Measurements from ENCODE around the gene RABL3.
"Not testable (repeated sequence)": the region's sequence is repeated elsewhere in the genome, so short reads cannot be mapped to it uniquely, and the experiment has no call there.

The RABL3 gene

GRCh38 chr3:120648290-120648689 is 94.0 kb downstream of the RABL3 start:
- no peak for DNase-seq (ENCODE audit: low read depth in 1 of 2, low spot score in 1 of 2)

- no peak for DNase-seq (ENCODE audit: low read depth in 1 of 2, low spot score in 1 of 2)
Observed at GRCh38 chr3:120646771-120647432, 95.4 kb downstream of the RABL3 start.

- no peak for DNase-seq (ENCODE audit: low read depth in 1 of 2, low spot score in 1 of 2)
Observed at GRCh38 chr3:120645083-120645845, 97.1 kb downstream of the RABL3 start.

- DNase-seq (ENCODE audit: low read depth in 1 of 2, low spot score in 1 of 2), result no peak
Observed at GRCh38 chr3:120642368-120642948, 99.9 kb downstream of the RABL3 start.

GRCh38 chr3:120641696-120642246 is 100.5 kb downstream of the RABL3 start:
- no peak for DNase-seq (ENCODE audit: low read depth in 1 of 2, low spot score in 1 of 2)

GRCh38 chr3:120640231-120640630 is 102.1 kb downstream of the RABL3 start:
- DNase-seq (ENCODE audit: low read depth in 1 of 2, low spot score in 1 of 2), result no peak

GRCh38 chr3:120638820-120639219 is 103.5 kb downstream of the RABL3 start:
- DNase-seq (ENCODE audit: low read depth in 1 of 2, low spot score in 1 of 2), result not testable (repeated sequence)

- no peak for DNase-seq (ENCODE audit: low read depth in 1 of 2, low spot score in 1 of 2)
Observed at GRCh38 chr3:120637851-120638559, 104.3 kb downstream of the RABL3 start.

- no peak for DNase-seq (ENCODE audit: low read depth in 1 of 2, low spot score in 1 of 2)
Observed at GRCh38 chr3:120636795-120637401, 105.4 kb downstream of the RABL3 start.

Measured in activated T-helper 1 cell treated with anti-CD3 and anti-CD28 coated beads, Interleukin-2, amount 50 U/mL, for 16 hours (primary cell).